ENCODE data around the gene ARHGAP40. TPM values are rescaled to one million over a fixed set of nuclear protein-coding genes. Genes with fewer than 3 reads are reported as not detected.

The ARHGAP40 gene
- total and polyA plus RNA-seq, 2 of the 8 experiments (the other 6 are each of a cell fraction or from before 2014, with no cell fraction given) = 0.74 to 1.4 TPM

DNA sequence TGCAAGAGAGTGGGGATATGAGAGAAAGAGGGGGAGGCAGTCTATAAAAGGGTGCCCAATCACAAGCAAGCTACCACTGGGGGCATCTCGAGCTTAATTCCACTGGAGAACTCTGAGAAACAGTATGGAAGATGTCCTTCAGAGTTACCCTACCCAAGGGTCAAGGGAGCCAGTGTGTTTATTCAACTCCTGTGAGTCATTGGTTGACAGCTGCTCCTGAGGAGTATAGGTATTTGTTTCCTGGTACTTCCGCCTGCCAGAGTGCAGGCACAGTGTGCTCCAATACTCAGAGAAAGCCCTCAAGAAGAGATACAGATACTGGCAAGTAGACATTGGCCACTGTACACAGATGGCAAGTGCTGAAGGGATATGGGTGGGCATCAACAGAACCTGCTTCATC lies 49.5 kb downstream of the ARHGAP40 start:
- no peak overlapping the region for H4K91ac ChIP-seq (replicated peaks; ENCODE audit: insufficient read length, low read length)
- POLR2A ChIA-PET (ENCODE audit: partially characterized antibody) = interaction anchor here (2.3 kb wide), 1 partner anchor 74 kb away, joined by 8 read pairs; no protein-coding TSS in a partner anchor
- H3K9ac ChIP-seq (replicated peaks in 1 of 4; ENCODE audit: extremely low read depth in 1 of 4, low read depth in 3 of 4, low read length in 3 of 4) = no peak overlapping the region
- WGBS, 2 experiments (ENCODE audit: extremely low coverage in 1 of 2, insufficient coverage in 1 of 2, insufficient read length in 1 of 2, insufficient replicate concordance in 2 of 2, low coverage in 1 of 2, low lambda C conversion rate in 2 of 2, missing lambda C conversion rate in 1 of 2) = 66% methylated on average over 2 of the region's 2 CpGs; no CpG with 5 or more reads in 1 of the 2 experiments
- no peak overlapping the region for H2BK5ac ChIP-seq (ENCODE audit: low read depth, low read length)
- CTCF ChIA-PET (ENCODE audit: partially characterized antibody) = interaction anchor here (1.1 to 8.0 kb wide), 14 partner anchors 10 to 266 kb away, joined by 3 to 235 read pairs (median 16); partner anchors contain the start of genes ACTR5 and SLC32A1
- H3K4me3 ChIP-seq (ENCODE audit: extremely low read depth in 1 of 4, insufficient read depth in 2 of 4, low read depth in 3 of 4, low read length in 4 of 4) = no peak overlapping the region
- no peaks in the 10 kb centered on the region for H3K79me1 ChIP-seq (ENCODE audit: low read depth, low read length)
- H4K20me1 ChIP-seq (replicated peaks in 1 of 2; ENCODE audit: control insufficient read depth in 1 of 2, insufficient read depth in 2 of 2, low read length in 2 of 2) = peaks cover 1 to 10% of the 10 kb centered on the region in 2 experiments
- no peak overlapping the region for H2BK20ac ChIP-seq (ENCODE audit: low read length)
- no peaks in the 10 kb centered on the region for H3K36me3 ChIP-seq (ENCODE audit: control insufficient read depth in 2 of 4, insufficient read depth in 4 of 4, low read length in 3 of 4)
- H2AK5ac ChIP-seq (ENCODE audit: low read depth, low read length) = peak overlapping the region; percentile 43; the same call in 1 of the 2 replicates
- H3K79me2 ChIP-seq (ENCODE audit: control insufficient read depth in 1 of 2, insufficient read depth in 2 of 2, low read length in 2 of 2) = no peaks in the 10 kb centered on the region
- no peak overlapping the region for H2BK15ac ChIP-seq (ENCODE audit: low read length)
- H3K23ac ChIP-seq (ENCODE audit: insufficient read length) = no peak overlapping the region
- H3K56ac ChIP-seq (replicated peaks; ENCODE audit: insufficient read length, low read depth, low read length) = no peak overlapping the region
- FAIRE-seq = no peak
- H2AFZ ChIP-seq (ENCODE audit: low read length) = no peak overlapping the region
- H3K4ac ChIP-seq (replicated peaks; ENCODE audit: insufficient read length, low read depth, low read length) = no peak overlapping the region
- H3K4me1 ChIP-seq (replicated peaks in 1 of 4; ENCODE audit: control insufficient read depth in 3 of 4, insufficient read depth in 4 of 4, low read length in 3 of 4) = peaks cover 0 to 2% (median 0%) of the 10 kb centered on the region in 4 experiments; a peak in 1 of 7 replicates
- H3K18ac ChIP-seq (ENCODE audit: extremely low read depth, low read length) = no peak overlapping the region
- peaks cover 11% of the 10 kb centered on the region; the same call in 1 of the 2 replicates for H3K23me2 ChIP-seq (ENCODE audit: low read depth, low read length)
- H3K27me3 ChIP-seq (replicated peaks in 1 of 4; ENCODE audit: control insufficient read depth in 3 of 4, extremely low read depth in 1 of 4, insufficient read depth in 3 of 4, low read length in 3 of 4) = peaks cover 3 to 33% (median 20%) of the 10 kb centered on the region in 4 experiments
- H3K4me2 ChIP-seq (ENCODE audit: insufficient read depth in 1 of 2, low read depth in 2 of 2, low read length in 2 of 2) = no peak overlapping the region
- no peak overlapping the region for H3K27ac ChIP-seq (ENCODE audit: low read depth, low read length)
- H4K5ac ChIP-seq (ENCODE audit: insufficient read length, low read depth, low read length) = no peak overlapping the region
- H3K14ac ChIP-seq (ENCODE audit: insufficient read length) = no peak overlapping the region
- no peak for DNase-seq (ENCODE audit: low read depth in 1 of 2, low spot score in 2 of 2)
- no peak overlapping the region for H2BK120ac ChIP-seq (replicated peaks; ENCODE audit: low read depth, low read length)
- H3K9me3 ChIP-seq (ENCODE audit: insufficient read depth in 2 of 2, low read depth in 1 of 2, low read length in 1 of 2) = no peaks in the 10 kb centered on the region
- H2BK12ac ChIP-seq (ENCODE audit: low read depth, low read length) = no peak overlapping the region
- H4K8ac ChIP-seq (ENCODE audit: extremely low read depth, insufficient read depth, low read length) = no peak overlapping the region
- TF ChIP-seq KDM1A (IDR thresholded peaks at IDR 0.05; ENCODE audit: borderline replicate concordance, low read length) (no peak), TAF1 (IDR thresholded peaks at IDR 0.05; ENCODE audit: low read depth, low read length) (no peak), ZNF274 (IDR thresholded peaks at IDR 0.05; ENCODE audit: borderline replicate concordance, extremely low read depth, low read length) (no peak), NANOG (IDR thresholded peaks at IDR 0.05; ENCODE audit: insufficient read depth, low read depth, low read length, poor library complexity, severe bottlenecking) (no peak)
- TF ChIP-seq, protein P1, sequence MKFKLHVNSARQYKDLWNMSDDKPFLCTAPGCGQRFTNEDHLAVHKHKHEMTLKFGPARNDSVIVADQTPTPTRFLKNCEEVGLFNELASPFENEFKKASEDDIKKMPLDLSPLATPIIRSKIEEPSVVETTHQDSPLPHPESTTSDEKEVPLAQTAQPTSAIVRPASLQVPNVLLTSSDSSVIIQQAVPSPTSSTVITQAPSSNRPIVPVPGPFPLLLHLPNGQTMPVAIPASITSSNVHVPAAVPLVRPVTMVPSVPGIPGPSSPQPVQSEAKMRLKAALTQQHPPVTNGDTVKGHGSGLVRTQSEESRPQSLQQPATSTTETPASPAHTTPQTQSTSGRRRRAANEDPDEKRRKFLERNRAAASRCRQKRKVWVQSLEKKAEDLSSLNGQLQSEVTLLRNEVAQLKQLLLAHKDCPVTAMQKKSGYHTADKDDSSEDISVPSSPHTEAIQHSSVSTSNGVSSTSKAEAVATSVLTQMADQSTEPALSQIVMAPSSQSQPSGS (IDR thresholded peaks at IDR 0.05; ENCODE audit: low read length) = no peak
- TF ChIP-seq, protein P2, sequence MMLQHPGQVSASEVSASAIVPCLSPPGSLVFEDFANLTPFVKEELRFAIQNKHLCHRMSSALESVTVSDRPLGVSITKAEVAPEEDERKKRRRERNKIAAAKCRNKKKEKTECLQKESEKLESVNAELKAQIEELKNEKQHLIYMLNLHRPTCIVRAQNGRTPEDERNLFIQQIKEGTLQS (IDR thresholded peaks at IDR 0.05; ENCODE audit: insufficient read depth, low read depth, low read length) = no peak

Measured in H1 (cell line).